ENCODE data around the gene NTN1.

DNA sequence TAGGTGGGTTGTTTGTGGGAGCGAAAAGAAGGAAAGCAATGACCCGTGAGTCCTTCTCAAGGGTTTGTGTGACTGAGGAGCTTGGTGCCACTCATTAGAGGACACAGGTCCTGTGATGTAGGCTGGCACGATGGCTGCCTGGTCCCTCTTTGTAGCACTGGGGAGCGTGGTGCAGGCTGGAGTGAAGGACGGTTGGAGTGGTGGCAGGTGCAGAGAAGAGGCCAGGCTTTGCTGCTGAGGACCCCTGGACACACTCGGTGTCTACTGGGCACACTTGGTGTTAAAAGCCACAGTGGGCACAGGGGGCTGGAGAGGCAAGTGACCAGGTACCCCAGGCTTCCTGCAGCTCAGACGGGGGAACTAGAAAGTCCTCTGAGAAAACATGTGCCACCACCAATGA, 106.0 kb downstream of the NTN1 start:
- TF ChIP-seq SCRT2 (tag by site-specific recombination; IDR thresholded peaks at IDR 0.05) (no peak), ZNF792 (tag by site-specific recombination; IDR thresholded peaks at IDR 0.05) (no peak), ZNF670 (tag by site-specific recombination; IDR thresholded peaks at IDR 0.05; ENCODE audit: low read depth) (no peak), ZBTB7A (tag by site-specific recombination; IDR thresholded peaks at IDR 0.05; ENCODE audit: low read depth) (no peak), HOXC10 (CRISPR knock-in tag; IDR thresholded peaks at IDR 0.05) (no peak), ZNF701 (tag by site-specific recombination; IDR thresholded peaks at IDR 0.05) (no peak), ZNF10 (tag by site-specific recombination; IDR thresholded peaks at IDR 0.05) (no peak), YY1 (tag by site-specific recombination; IDR thresholded peaks at IDR 0.05) (no peak), ZNF266 (tag by site-specific recombination; IDR thresholded peaks at IDR 0.05; ENCODE audit: low read depth) (no peak), ZNF776 (tag by site-specific recombination; IDR thresholded peaks at IDR 0.05; ENCODE audit: borderline replicate concordance) (no peak), ZNF558 (tag by site-specific recombination; IDR thresholded peaks at IDR 0.05) (no peak)
- TF ChIP-seq, protein P1, sequence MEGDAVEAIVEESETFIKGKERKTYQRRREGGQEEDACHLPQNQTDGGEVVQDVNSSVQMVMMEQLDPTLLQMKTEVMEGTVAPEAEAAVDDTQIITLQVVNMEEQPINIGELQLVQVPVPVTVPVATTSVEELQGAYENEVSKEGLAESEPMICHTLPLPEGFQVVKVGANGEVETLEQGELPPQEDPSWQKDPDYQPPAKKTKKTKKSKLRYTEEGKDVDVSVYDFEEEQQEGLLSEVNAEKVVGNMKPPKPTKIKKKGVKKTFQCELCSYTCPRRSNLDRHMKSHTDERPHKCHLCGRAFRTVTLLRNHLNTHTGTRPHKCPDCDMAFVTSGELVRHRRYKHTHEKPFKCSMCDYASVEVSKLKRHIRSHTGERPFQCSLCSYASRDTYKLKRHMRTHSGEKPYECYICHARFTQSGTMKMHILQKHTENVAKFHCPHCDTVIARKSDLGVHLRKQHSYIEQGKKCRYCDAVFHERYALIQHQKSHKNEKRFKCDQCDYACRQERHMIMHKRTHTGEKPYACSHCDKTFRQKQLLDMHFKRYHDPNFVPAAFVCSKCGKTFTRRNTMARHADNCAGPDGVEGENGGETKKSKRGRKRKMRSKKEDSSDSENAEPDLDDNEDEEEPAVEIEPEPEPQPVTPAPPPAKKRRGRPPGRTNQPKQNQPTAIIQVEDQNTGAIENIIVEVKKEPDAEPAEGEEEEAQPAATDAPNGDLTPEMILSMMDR (tag by site-specific recombination; IDR thresholded peaks at IDR 0.05), result no peak
- TF ChIP-seq, protein P2, sequence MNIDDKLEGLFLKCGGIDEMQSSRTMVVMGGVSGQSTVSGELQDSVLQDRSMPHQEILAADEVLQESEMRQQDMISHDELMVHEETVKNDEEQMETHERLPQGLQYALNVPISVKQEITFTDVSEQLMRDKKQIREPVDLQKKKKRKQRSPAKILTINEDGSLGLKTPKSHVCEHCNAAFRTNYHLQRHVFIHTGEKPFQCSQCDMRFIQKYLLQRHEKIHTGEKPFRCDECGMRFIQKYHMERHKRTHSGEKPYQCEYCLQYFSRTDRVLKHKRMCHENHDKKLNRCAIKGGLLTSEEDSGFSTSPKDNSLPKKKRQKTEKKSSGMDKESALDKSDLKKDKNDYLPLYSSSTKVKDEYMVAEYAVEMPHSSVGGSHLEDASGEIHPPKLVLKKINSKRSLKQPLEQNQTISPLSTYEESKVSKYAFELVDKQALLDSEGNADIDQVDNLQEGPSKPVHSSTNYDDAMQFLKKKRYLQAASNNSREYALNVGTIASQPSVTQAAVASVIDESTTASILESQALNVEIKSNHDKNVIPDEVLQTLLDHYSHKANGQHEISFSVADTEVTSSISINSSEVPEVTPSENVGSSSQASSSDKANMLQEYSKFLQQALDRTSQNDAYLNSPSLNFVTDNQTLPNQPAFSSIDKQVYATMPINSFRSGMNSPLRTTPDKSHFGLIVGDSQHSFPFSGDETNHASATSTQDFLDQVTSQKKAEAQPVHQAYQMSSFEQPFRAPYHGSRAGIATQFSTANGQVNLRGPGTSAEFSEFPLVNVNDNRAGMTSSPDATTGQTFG (tag by site-specific recombination; IDR thresholded peaks at IDR 0.05; ENCODE audit: borderline replicate concordance), result no peak
- TF ChIP-seq, protein P3, sequence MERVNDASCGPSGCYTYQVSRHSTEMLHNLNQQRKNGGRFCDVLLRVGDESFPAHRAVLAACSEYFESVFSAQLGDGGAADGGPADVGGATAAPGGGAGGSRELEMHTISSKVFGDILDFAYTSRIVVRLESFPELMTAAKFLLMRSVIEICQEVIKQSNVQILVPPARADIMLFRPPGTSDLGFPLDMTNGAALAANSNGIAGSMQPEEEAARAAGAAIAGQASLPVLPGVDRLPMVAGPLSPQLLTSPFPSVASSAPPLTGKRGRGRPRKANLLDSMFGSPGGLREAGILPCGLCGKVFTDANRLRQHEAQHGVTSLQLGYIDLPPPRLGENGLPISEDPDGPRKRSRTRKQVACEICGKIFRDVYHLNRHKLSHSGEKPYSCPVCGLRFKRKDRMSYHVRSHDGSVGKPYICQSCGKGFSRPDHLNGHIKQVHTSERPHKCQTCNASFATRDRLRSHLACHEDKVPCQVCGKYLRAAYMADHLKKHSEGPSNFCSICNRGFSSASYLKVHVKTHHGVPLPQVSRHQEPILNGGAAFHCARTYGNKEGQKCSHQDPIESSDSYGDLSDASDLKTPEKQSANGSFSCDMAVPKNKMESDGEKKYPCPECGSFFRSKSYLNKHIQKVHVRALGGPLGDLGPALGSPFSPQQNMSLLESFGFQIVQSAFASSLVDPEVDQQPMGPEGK (tag by site-specific recombination; IDR thresholded peaks at IDR 0.05), result no peak

Measured in HEK293 (cell line).